GM19025 (cell line): ENCODE results near the gene SPATA17.

Source experiments
- ATAC-seq: cut with Tn5 transposase; IDR thresholded peaks from one replicate; pipeline ENCODE4 v1.9.1; 2021; ENCODE audit warnings: mild to moderate bottlenecking, low read depth, moderate library complexity; ENCODE audit not compliant: unreplicated experiment

SPATA17 gene

GRCh38 chr1:217839161-217839560, 208.0 kb downstream of the SPATA17 start:
- no peak for ATAC-seq

- no peak for ATAC-seq
These were observed 215.6 kb downstream of the SPATA17 start for GRCh38 chr1:217846733-217847132.

- no peak for ATAC-seq
These were observed 216.5 kb downstream of the SPATA17 start for GRCh38 chr1:217847643-217848042.

- ATAC-seq, result no peak
These were observed 225.3 kb downstream of the SPATA17 start for GRCh38 chr1:217856342-217857034.

- no peak for ATAC-seq
These were observed 225.9 kb downstream of the SPATA17 start for GRCh38 chr1:217857061-217857460.

GRCh38 chr1:217861658-217862057, 230.5 kb downstream of the SPATA17 start:
- no peak for ATAC-seq

GRCh38 chr1:217867446-217867995, 236.4 kb downstream of the SPATA17 start:
- no peak for ATAC-seq

GRCh38 chr1:217871955-217872354, 240.8 kb downstream of the SPATA17 start:
- no peak for ATAC-seq

GRCh38 chr1:217875229-217875628, 244.1 kb downstream of the SPATA17 start:
- ATAC-seq, result no peak

- ATAC-seq, result no peak
These were observed 245.3 kb downstream of the SPATA17 start for GRCh38 chr1:217876401-217876800.

- ATAC-seq, result no peak
These were observed 245.8 kb downstream of the SPATA17 start for GRCh38 chr1:217876896-217877295.

- ATAC-seq, result no peak
These were observed 250.0 kb downstream of the SPATA17 start for GRCh38 chr1:217881131-217881543.

GRCh38 chr1:217881607-217882332, 250.6 kb downstream of the SPATA17 start:
- no peak for ATAC-seq

- ATAC-seq, result no peak
These were observed 254.0 kb downstream of the SPATA17 start for GRCh38 chr1:217885181-217885580.

GRCh38 chr1:217888328-217888727, 257.2 kb downstream of the SPATA17 start:
- ATAC-seq, result no peak

GRCh38 chr1:217889401-217889800, 258.3 kb downstream of the SPATA17 start:
- ATAC-seq, result no peak

- ATAC-seq, result no peak
These were observed 260.8 kb downstream of the SPATA17 start for GRCh38 chr1:217891966-217892365.

GRCh38 chr1:217892750-217893149, 261.6 kb downstream of the SPATA17 start:
- ATAC-seq, result no peak

GRCh38 chr1:217895841-217896240, 264.7 kb downstream of the SPATA17 start:
- no peak for ATAC-seq

GRCh38 chr1:217896490-217896889, 265.3 kb downstream of the SPATA17 start:
- no peak for ATAC-seq

GRCh38 chr1:217897100-217897499, 266.0 kb downstream of the SPATA17 start:
- no peak for ATAC-seq

- ATAC-seq, result no peak
These were observed 268.5 kb downstream of the SPATA17 start for GRCh38 chr1:217899614-217900013.
